NCI-H226 (cell line): ENCODE measurements around the gene TPST1.
"Not testable (repeated sequence)": the region's sequence is repeated elsewhere in the genome, so short reads cannot be mapped to it uniquely, and the experiment has no call there.

ENCODE experiments used
- DNase-seq: peaks from one replicate; pipeline ENCODE4 v3.0.0-alpha.2; 2015

The TPST1 gene

GRCh38 chr7:66204822-66205740, at the start of gene TPST1:
TSS of gene TPST1 (plus strand) at chr7:66205334. CDS start at chr7:66240426, 35,092 bp downstream.
- DNase-seq = peak; percentile 73

- not testable (repeated sequence) for DNase-seq
Observed at GRCh38 chr7:66156035-66156434, 49.1 kb upstream of the TPST1 start.

GRCh38 chr7:66157060-66157459, 48.1 kb upstream of the TPST1 start:
- no peak for DNase-seq

- DNase-seq = no peak
Observed at GRCh38 chr7:66162622-66163021, 42.5 kb upstream of the TPST1 start.

GRCh38 chr7:66163186-66163610, 41.9 kb upstream of the TPST1 start:
- DNase-seq = no peak

GRCh38 chr7:66164356-66164755, 40.8 kb upstream of the TPST1 start:
- no peak for DNase-seq

GRCh38 chr7:66167773-66168387, 37.3 kb upstream of the TPST1 start:
- DNase-seq = peak; percentile 86

- DNase-seq = peak; percentile 40
Observed at GRCh38 chr7:66169616-66170015, 35.5 kb upstream of the TPST1 start.

GRCh38 chr7:66170309-66171231, 34.6 kb upstream of the TPST1 start:
- no peak for DNase-seq

- not testable (repeated sequence) for DNase-seq
Observed at GRCh38 chr7:66172536-66173401, 32.4 kb upstream of the TPST1 start.

- DNase-seq = no peak
Observed at GRCh38 chr7:66173856-66174255, 31.3 kb upstream of the TPST1 start.

GRCh38 chr7:66175006-66175405, 30.1 kb upstream of the TPST1 start:
- not testable (repeated sequence) for DNase-seq

- no peak for DNase-seq
Observed at GRCh38 chr7:66176914-66177313, 28.2 kb upstream of the TPST1 start.

GRCh38 chr7:66178258-66178657, 26.9 kb upstream of the TPST1 start:
- no peak for DNase-seq

- no peak for DNase-seq
Observed at GRCh38 chr7:66181329-66181728, 23.8 kb upstream of the TPST1 start.

GRCh38 chr7:66181845-66182244, 23.3 kb upstream of the TPST1 start:
- DNase-seq = no peak

- peak; percentile 36 for DNase-seq
Observed at GRCh38 chr7:66182920-66183319, 22.2 kb upstream of the TPST1 start.

- DNase-seq = peak; percentile 97
Observed at GRCh38 chr7:66183700-66184099, 21.4 kb upstream of the TPST1 start.

- no peak for DNase-seq
Observed at GRCh38 chr7:66185680-66186187, 19.4 kb upstream of the TPST1 start.

GRCh38 chr7:66186991-66187390, 18.1 kb upstream of the TPST1 start:
- DNase-seq = no peak

GRCh38 chr7:66187905-66188304, 17.2 kb upstream of the TPST1 start:
- no peak for DNase-seq

GRCh38 chr7:66188645-66189044, 16.5 kb upstream of the TPST1 start:
- no peak for DNase-seq
